Stimulated activated CD4-positive, alpha-beta T cell treated with anti-CD3 and anti-CD28 coated beads, Interleukin-12 subunit alpha, Interleukin-12 subunit beta, amount 100 ng/mL, for 48 hours (primary cell): ENCODE data around the gene TPRKB.
"Not testable (repeated sequence)": the region's sequence is repeated elsewhere in the genome, so short reads cannot be mapped to it uniquely, and the experiment has no call there.

Experiments
- DNase-seq, 3 donors: peaks; one replicate each; pipeline ENCODE4 v3.0.0-alpha.2; 2020; ENCODE audit warnings: low read depth in 2 of 3, low spot score in 1 of 3

Gene TPRKB

GRCh38 chr2:73700661-73701447 is 36.3 kb downstream of the TPRKB start:
- no peak for DNase-seq

- no peak for DNase-seq
These were observed 37.0 kb downstream of the TPRKB start for GRCh38 chr2:73700131-73700611.

- no peak for DNase-seq
These were observed 37.7 kb downstream of the TPRKB start for GRCh38 chr2:73699437-73699836.

- no peak for DNase-seq
These were observed 39.0 kb downstream of the TPRKB start for GRCh38 chr2:73698101-73698500.

GRCh38 chr2:73697606-73698005 is 39.5 kb downstream of the TPRKB start:
- DNase-seq = no peak

- DNase-seq = not testable (repeated sequence)
These were observed 40.2 kb downstream of the TPRKB start for GRCh38 chr2:73696985-73697384.

GRCh38 chr2:73696521-73696920 is 40.6 kb downstream of the TPRKB start:
- DNase-seq = not testable (repeated sequence)

- DNase-seq = peak in 2 of 3 donors; percentile 13 to 26
These were observed 46.6 kb downstream of the TPRKB start for GRCh38 chr2:73690372-73691088.

GRCh38 chr2:73688494-73688893 is 48.7 kb downstream of the TPRKB start:
- DNase-seq = not testable (repeated sequence)

- DNase-seq = no peak
These were observed 51.2 kb downstream of the TPRKB start for GRCh38 chr2:73685764-73686438.

GRCh38 chr2:73684905-73685304 is 52.2 kb downstream of the TPRKB start:
- not testable (repeated sequence) for DNase-seq

- DNase-seq = not testable (repeated sequence)
These were observed 52.8 kb downstream of the TPRKB start for GRCh38 chr2:73684325-73684724.

GRCh38 chr2:73679951-73680571 is 57.1 kb downstream of the TPRKB start:
- peak in 2 of 3 donors; percentile 5 to 31 for DNase-seq
